ENCODE measurements around the gene ORAI1. TPM values are rescaled to one million over a fixed set of nuclear protein-coding genes. Genes with fewer than 3 reads are reported as not detected.

ORAI1 gene
- total and polyA plus RNA-seq, 2 donors = 6.4 to 12.8 TPM

- Histone ChIP-seq H3K27me3 (ENCODE audit: control insufficient read depth in 2 of 2, insufficient read depth in 1 of 2, low read length in 1 of 2) (no peaks in the 10 kb centered on the region), H3K36me3 (ENCODE audit: control insufficient read depth in 2 of 2, insufficient read depth in 2 of 2, low read length in 1 of 2) (no peaks in the 10 kb centered on the region), H3K27ac (ENCODE audit: low read depth in 1 of 2, low read length in 1 of 2) (no peak overlapping the region), H3K4me3 (ENCODE audit: low read length in 2 of 2) (no peak overlapping the region), H3K9me3 (ENCODE audit: control insufficient read depth in 2 of 2, insufficient read depth in 1 of 2, low read length in 1 of 2) (peaks cover 0 to 3% of the 10 kb centered on the region in 2 donors), H3K4me1 (ENCODE audit: control insufficient read depth in 2 of 2, insufficient read depth in 2 of 2, low read length in 2 of 2) (peaks cover 0 to 6% of the 10 kb centered on the region in 2 donors)
- WGBS = 96% methylated on average over 5 of the region's 5 CpGs
- DNase-seq (ENCODE audit: low read depth in 6 of 9, low spot score in 9 of 9) = no peak
Measured at GRCh38 chr12:121596526-121596925, 29.8 kb upstream of the ORAI1 start.

GRCh38 chr12:121600702-121601336 lies 25.5 kb upstream of the ORAI1 start:
- Histone ChIP-seq H3K9me3 (ENCODE audit: control insufficient read depth in 2 of 2, insufficient read depth in 1 of 2, low read length in 1 of 2) (no peaks in the 10 kb centered on the region), H3K4me1 (ENCODE audit: control insufficient read depth in 2 of 2, insufficient read depth in 2 of 2, low read length in 2 of 2) (peaks cover 0 to 3% of the 10 kb centered on the region in 2 donors), H3K27ac (ENCODE audit: low read depth in 1 of 2, low read length in 1 of 2) (no peak overlapping the region), H3K4me3 (ENCODE audit: low read length in 2 of 2) (no peak overlapping the region), H3K36me3 (ENCODE audit: control insufficient read depth in 2 of 2, insufficient read depth in 2 of 2, low read length in 1 of 2) (no peaks in the 10 kb centered on the region), H3K27me3 (ENCODE audit: control insufficient read depth in 2 of 2, insufficient read depth in 1 of 2, low read length in 1 of 2) (no peaks in the 10 kb centered on the region)
- DNase-seq (ENCODE audit: low read depth in 6 of 9, low spot score in 9 of 9) = no peak
- 94% methylated on average over 6 of the region's 6 CpGs for WGBS

DNA sequence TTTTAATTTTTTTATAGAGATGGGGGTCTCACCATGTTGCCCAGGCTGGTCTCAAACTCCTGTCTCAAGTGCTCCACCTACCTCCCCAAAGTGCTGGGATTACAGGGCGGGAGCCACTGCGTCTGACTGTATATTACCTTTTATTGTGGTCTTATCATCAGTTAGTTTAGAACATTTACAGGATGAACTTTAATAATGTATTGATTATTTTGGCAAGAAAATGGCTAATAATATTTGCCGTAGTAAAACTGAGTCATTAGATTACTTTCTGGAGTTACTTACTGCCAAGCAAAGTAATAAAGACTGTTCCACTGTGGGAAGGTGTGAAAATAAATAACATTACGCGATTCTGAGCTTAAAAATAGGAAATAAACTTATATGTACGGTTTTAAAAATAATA lies 23.6 kb upstream of the ORAI1 start:
- no peak overlapping the region for H3K27ac ChIP-seq (ENCODE audit: low read depth in 1 of 2, low read length in 1 of 2)
- H3K4me1 ChIP-seq (ENCODE audit: control insufficient read depth in 2 of 2, insufficient read depth in 2 of 2, low read length in 2 of 2) = peaks cover 0 to 3% of the 10 kb centered on the region in 2 donors
- no peaks in the 10 kb centered on the region for H3K9me3 ChIP-seq (ENCODE audit: control insufficient read depth in 2 of 2, insufficient read depth in 1 of 2, low read length in 1 of 2)
- DNase-seq (ENCODE audit: low read depth in 6 of 9, low spot score in 9 of 9) = no peak
- no peak overlapping the region for H3K4me3 ChIP-seq (ENCODE audit: low read length in 2 of 2)
- 98% methylated on average over 6 of the region's 6 CpGs for WGBS
- H3K36me3 ChIP-seq (ENCODE audit: control insufficient read depth in 2 of 2, insufficient read depth in 2 of 2, low read length in 1 of 2) = no peaks in the 10 kb centered on the region
- H3K27me3 ChIP-seq (ENCODE audit: control insufficient read depth in 2 of 2, insufficient read depth in 1 of 2, low read length in 1 of 2) = no peaks in the 10 kb centered on the region

DNA sequence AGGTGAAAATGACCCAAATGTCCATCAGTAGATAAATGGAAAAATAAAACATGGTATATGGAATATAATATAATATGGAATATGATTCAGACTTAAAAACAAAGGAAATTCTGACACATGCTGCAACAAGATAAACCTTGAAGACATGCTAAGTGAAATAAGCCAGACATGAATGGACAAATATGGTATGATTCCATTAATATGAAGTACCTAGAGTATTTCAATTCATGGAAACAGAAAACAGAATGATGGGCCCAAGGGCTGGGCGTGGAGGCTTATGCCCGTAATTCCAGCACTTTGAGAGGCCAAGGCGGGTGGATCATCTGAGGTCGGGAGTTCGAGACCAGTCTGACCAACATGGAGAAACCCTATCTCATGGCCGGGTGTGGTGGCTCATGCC lies 22.7 kb upstream of the ORAI1 start:
- peaks cover 0 to 3% of the 10 kb centered on the region in 2 donors for H3K4me1 ChIP-seq (ENCODE audit: control insufficient read depth in 2 of 2, insufficient read depth in 2 of 2, low read length in 2 of 2)
- WGBS = 97% methylated on average over 6 of the region's 6 CpGs
- no peaks in the 10 kb centered on the region for H3K27me3 ChIP-seq (ENCODE audit: control insufficient read depth in 2 of 2, insufficient read depth in 1 of 2, low read length in 1 of 2)
- no peak overlapping the region for H3K27ac ChIP-seq (ENCODE audit: low read depth in 1 of 2, low read length in 1 of 2)
- no peaks in the 10 kb centered on the region for H3K9me3 ChIP-seq (ENCODE audit: control insufficient read depth in 2 of 2, insufficient read depth in 1 of 2, low read length in 1 of 2)
- H3K4me3 ChIP-seq (ENCODE audit: low read length in 2 of 2) = no peak overlapping the region
- DNase-seq (ENCODE audit: low read depth in 6 of 9, low spot score in 9 of 9) = no peak
- no peaks in the 10 kb centered on the region for H3K36me3 ChIP-seq (ENCODE audit: control insufficient read depth in 2 of 2, insufficient read depth in 2 of 2, low read length in 1 of 2)

DNA sequence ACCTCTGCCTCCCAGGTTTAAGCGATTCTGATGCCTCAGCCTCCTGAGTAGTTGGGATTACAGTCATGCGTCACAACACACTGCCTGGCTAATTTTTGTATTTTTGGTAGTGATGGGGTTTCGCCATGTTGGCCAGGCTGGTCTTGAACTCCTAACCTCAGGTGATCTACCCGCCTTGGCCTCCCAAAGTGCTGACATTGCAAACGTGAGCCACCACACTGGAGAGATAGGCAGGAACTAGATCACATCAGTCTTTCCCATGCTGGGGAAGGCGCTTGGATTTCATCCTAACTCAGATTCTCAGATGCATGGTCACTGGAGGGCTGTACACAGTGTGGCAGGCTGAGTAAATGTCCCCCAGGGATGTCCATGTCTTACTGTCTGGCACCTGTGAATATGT lies 18.0 kb upstream of the ORAI1 start:
- Histone ChIP-seq H3K27ac (ENCODE audit: low read depth in 1 of 2, low read length in 1 of 2) (no peak overlapping the region), H3K9me3 (ENCODE audit: control insufficient read depth in 2 of 2, insufficient read depth in 1 of 2, low read length in 1 of 2) (no peaks in the 10 kb centered on the region), H3K4me3 (ENCODE audit: low read length in 2 of 2) (no peak overlapping the region), H3K36me3 (ENCODE audit: control insufficient read depth in 2 of 2, insufficient read depth in 2 of 2, low read length in 1 of 2) (no peaks in the 10 kb centered on the region), H3K27me3 (ENCODE audit: control insufficient read depth in 2 of 2, insufficient read depth in 1 of 2, low read length in 1 of 2) (no peaks in the 10 kb centered on the region), H3K4me1 (ENCODE audit: control insufficient read depth in 2 of 2, insufficient read depth in 2 of 2, low read length in 2 of 2) (no peaks in the 10 kb centered on the region)
- WGBS = 97% methylated on average over 6 of the region's 6 CpGs
- DNase-seq (ENCODE audit: low read depth in 6 of 9, low spot score in 9 of 9) = no peak

- H3K4me3 ChIP-seq (ENCODE audit: low read length in 2 of 2) = no peak overlapping the region
- WGBS = 88% methylated on average over 11 of the region's 11 CpGs
- no peak overlapping the region for H3K27ac ChIP-seq (ENCODE audit: low read depth in 1 of 2, low read length in 1 of 2)
Measured at GRCh38 chr12:121610239-121611149, 15.8 kb upstream of the ORAI1 start.

GRCh38 chr12:121611306-121611705 lies 15.0 kb upstream of the ORAI1 start:
- no peaks in the 10 kb centered on the region for H3K36me3 ChIP-seq (ENCODE audit: control insufficient read depth in 2 of 2, insufficient read depth in 2 of 2, low read length in 1 of 2)
- peaks cover 0 to 3% of the 10 kb centered on the region in 2 donors for H3K4me1 ChIP-seq (ENCODE audit: control insufficient read depth in 2 of 2, insufficient read depth in 2 of 2, low read length in 2 of 2)
- no peaks in the 10 kb centered on the region for H3K27me3 ChIP-seq (ENCODE audit: control insufficient read depth in 2 of 2, insufficient read depth in 1 of 2, low read length in 1 of 2)
- no peak for DNase-seq (ENCODE audit: low read depth in 6 of 9, low spot score in 9 of 9)
- WGBS = 95% methylated on average over 2 of the region's 2 CpGs
- peaks cover 0 to 4% of the 10 kb centered on the region in 2 donors for H3K9me3 ChIP-seq (ENCODE audit: control insufficient read depth in 2 of 2, insufficient read depth in 1 of 2, low read length in 1 of 2)
- no peak overlapping the region for H3K27ac ChIP-seq (ENCODE audit: low read depth in 1 of 2, low read length in 1 of 2)
- H3K4me3 ChIP-seq (ENCODE audit: low read length in 2 of 2) = no peak overlapping the region

More at GRCh38 chr12:121610239-121611149, 15.8 kb upstream of the ORAI1 start:
- H3K9me3 ChIP-seq (ENCODE audit: control insufficient read depth in 2 of 2, insufficient read depth in 1 of 2, low read length in 1 of 2) = peaks cover 0 to 4% of the 10 kb centered on the region in 2 donors
- DNase-seq (ENCODE audit: low read depth in 6 of 9, low spot score in 9 of 9) = no peak
- H3K36me3 ChIP-seq (ENCODE audit: control insufficient read depth in 2 of 2, insufficient read depth in 2 of 2, low read length in 1 of 2) = no peaks in the 10 kb centered on the region
- no peaks in the 10 kb centered on the region for H3K27me3 ChIP-seq (ENCODE audit: control insufficient read depth in 2 of 2, insufficient read depth in 1 of 2, low read length in 1 of 2)
- peaks cover 0 to 3% of the 10 kb centered on the region in 2 donors for H3K4me1 ChIP-seq (ENCODE audit: control insufficient read depth in 2 of 2, insufficient read depth in 2 of 2, low read length in 2 of 2)

GRCh38 chr12:121613462-121613861 lies 12.9 kb upstream of the ORAI1 start:
- no peak for DNase-seq (ENCODE audit: low read depth in 6 of 9, low spot score in 9 of 9)
- peaks cover 0 to 4% of the 10 kb centered on the region in 2 donors for H3K9me3 ChIP-seq (ENCODE audit: control insufficient read depth in 2 of 2, insufficient read depth in 1 of 2, low read length in 1 of 2)
- 98% methylated on average over 7 of the region's 7 CpGs for WGBS

DNA sequence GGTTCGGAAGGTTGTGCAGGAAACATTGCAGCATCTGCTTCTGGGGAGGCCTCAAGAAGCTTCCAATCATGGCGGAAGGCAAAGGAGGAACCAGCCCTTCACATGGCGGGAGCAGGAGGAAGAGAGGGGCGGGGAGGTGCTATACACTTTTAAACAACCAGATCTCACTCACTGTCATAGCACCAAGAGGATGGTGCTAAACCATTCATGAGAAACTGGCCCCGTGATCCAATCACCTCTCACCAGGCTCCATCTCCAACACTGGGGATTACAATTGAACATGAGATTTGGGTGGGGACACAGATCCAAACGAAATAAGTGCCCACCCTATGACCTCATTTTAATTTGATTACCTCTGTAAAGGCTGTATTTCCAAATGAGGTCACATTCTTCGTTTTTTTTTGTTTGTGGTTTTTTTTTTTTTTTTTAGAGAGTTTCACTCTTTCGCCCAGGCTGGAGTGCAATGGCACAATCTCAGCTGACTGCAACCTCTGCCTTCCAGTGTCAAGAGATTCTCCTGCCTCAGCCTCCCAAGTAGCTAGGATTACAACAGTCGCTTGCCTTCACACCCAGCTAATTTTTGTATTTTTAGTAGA lies 11.4 kb upstream of the ORAI1 start:
- Histone ChIP-seq H3K27me3 (ENCODE audit: control insufficient read depth in 2 of 2, insufficient read depth in 1 of 2, low read length in 1 of 2) (no peaks in the 10 kb centered on the region), H3K4me1 (ENCODE audit: control insufficient read depth in 2 of 2, insufficient read depth in 2 of 2, low read length in 2 of 2) (peaks cover 0 to 3% of the 10 kb centered on the region in 2 donors), H3K4me3 (ENCODE audit: low read length in 2 of 2) (no peak overlapping the region), H3K36me3 (ENCODE audit: control insufficient read depth in 2 of 2, insufficient read depth in 2 of 2, low read length in 1 of 2) (no peaks in the 10 kb centered on the region), H3K27ac (ENCODE audit: low read depth in 1 of 2, low read length in 1 of 2) (no peak overlapping the region), H3K9me3 (ENCODE audit: control insufficient read depth in 2 of 2, insufficient read depth in 1 of 2, low read length in 1 of 2) (peaks cover 0 to 4% of the 10 kb centered on the region in 2 donors)
- 81% methylated on average over 9 of the region's 9 CpGs for WGBS
- no peak for DNase-seq (ENCODE audit: low read depth in 6 of 9, low spot score in 9 of 9)

More at GRCh38 chr12:121613462-121613861, 12.9 kb upstream of the ORAI1 start:
- peaks cover 0 to 3% of the 10 kb centered on the region in 2 donors for H3K4me1 ChIP-seq (ENCODE audit: control insufficient read depth in 2 of 2, insufficient read depth in 2 of 2, low read length in 2 of 2)
- no peak overlapping the region for H3K4me3 ChIP-seq (ENCODE audit: low read length in 2 of 2)
- H3K36me3 ChIP-seq (ENCODE audit: control insufficient read depth in 2 of 2, insufficient read depth in 2 of 2, low read length in 1 of 2) = no peaks in the 10 kb centered on the region
- H3K27ac ChIP-seq (ENCODE audit: low read depth in 1 of 2, low read length in 1 of 2) = no peak overlapping the region
- no peaks in the 10 kb centered on the region for H3K27me3 ChIP-seq (ENCODE audit: control insufficient read depth in 2 of 2, insufficient read depth in 1 of 2, low read length in 1 of 2)
